ENCODE results near the gene SCAMP1. TPM values are rescaled to one million over a fixed set of nuclear protein-coding genes. Genes with fewer than 3 reads are reported as not detected.
A peak's percentile ranks its signal among the peaks of the same experiment; 100 is the strongest.

Gene SCAMP1
- total RNA-seq, 2 donors from 2014 or later = 18.1 to 23.8 TPM

DNA sequence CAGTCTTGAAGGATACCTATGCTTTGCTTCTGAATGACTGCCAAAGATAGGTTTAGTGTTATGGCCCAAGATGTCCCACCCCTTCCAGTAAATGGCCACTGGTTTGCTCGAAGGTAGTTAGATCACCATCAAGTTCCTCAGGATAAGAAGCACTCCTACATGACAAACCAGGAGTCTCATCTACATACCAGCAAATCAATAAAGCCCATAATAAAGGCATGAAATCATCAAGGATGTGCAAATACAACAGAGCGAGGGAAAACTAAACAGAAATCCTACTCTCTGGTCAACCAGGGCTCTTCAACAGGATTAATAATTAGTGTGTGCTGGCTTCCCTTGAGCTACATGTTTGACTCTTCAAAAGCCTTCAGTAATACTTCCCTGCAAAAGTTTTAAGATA lies 147.1 kb downstream of the SCAMP1 start:
- no peaks in the 10 kb centered on the region for H3K9me3 Mint-ChIP-seq
- no peak for DNase-seq
- H3K36me3 Mint-ChIP-seq (ENCODE audit: insufficient read depth in 2 of 2) = no peaks in the 10 kb centered on the region
- no peak overlapping the region for H3K27ac Mint-ChIP-seq
- peaks cover 53% of the 10 kb centered on the region for H3K27me3 Mint-ChIP-seq (ENCODE audit: low read depth)
- no peak overlapping the region for H3K4me3 Mint-ChIP-seq
- ATAC-seq (replicated peaks in 1 of 2) = no peak
- H3K4me1 Mint-ChIP-seq (ENCODE audit: low read depth) = peaks cover 17% of the 10 kb centered on the region

DNA sequence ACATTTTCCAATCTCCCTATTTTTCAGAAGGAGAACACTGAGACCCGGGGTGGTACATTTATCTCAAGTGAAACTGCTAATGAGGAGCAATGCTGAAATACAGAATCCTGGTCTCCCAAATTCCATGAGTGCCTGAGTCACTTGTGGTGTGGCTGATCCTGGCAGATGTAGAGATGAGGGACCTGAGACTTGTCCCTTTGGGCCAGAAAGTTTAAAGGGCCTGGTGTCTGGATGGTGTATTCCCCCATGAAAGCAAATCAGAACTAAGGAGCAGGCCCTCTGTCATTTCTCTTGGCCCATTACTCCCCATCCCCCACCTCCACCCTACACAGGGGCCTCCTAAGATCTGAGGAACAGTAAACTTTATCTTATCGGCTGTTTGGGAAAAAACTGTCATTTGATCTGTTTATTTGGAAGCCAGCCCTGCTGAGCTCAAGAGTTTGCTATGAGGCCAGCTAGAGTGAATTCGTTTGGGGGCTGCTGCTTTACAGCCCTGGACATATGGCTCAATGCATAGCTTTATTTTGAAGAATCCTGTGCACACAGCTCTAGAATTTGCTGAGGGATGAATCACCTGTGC lies 147.9 kb downstream of the SCAMP1 start:
- no peak for ATAC-seq (replicated peaks in 1 of 2)
- Mint-ChIP-seq H3K4me3 (no peak overlapping the region), H3K27ac (no peak overlapping the region), H3K4me1 (ENCODE audit: low read depth) (peaks cover 17% of the 10 kb centered on the region), H3K9me3 (no peaks in the 10 kb centered on the region), H3K27me3 (ENCODE audit: low read depth) (peaks cover 59% of the 10 kb centered on the region), H3K36me3 (ENCODE audit: insufficient read depth in 2 of 2) (no peaks in the 10 kb centered on the region)
- DNase-seq = no peak

DNA sequence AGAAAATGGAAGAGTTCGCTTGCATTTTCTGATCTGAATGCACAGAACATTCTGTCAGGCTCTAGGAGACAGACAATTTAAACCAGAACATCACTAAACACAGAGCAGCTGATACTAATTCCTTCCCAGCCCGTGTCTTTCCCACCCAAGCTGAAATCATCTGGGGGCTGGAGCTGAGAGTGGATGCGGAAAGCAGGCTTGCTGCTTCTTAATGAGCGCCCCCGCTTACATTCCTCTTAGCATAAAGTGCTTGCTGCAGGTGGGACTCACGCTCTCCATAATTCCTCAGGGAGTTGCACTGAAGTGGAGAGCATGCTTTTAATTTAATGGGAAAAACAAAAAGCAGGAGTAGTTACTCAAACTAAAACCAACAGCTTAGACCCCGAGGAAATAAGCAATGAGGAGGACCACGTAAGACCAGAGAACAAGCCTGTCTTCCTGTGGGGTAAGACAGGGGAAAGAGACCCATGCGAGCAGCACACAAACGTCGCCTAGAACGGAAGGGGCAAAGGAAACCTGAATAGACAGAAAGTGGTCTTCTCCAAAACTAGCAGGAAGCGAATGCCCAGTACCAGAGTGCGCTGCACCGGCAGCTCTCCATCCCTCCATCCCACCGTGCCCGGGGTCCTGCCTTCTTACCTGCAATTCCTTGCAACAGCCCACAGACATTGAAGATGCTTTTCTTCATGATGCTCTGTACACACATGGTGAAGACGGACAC lies 148.9 kb downstream of the SCAMP1 start:
- Mint-ChIP-seq H3K9me3 (no peaks in the 10 kb centered on the region), H3K4me1 (ENCODE audit: low read depth) (peaks cover 17% of the 10 kb centered on the region), H3K27ac (no peak overlapping the region), H3K36me3 (ENCODE audit: insufficient read depth in 2 of 2) (no peaks in the 10 kb centered on the region), H3K4me3 (peak overlapping the region; percentile 80 to 85), H3K27me3 (ENCODE audit: low read depth) (peaks cover 66% of the 10 kb centered on the region)
- DNase-seq (no peak), ATAC-seq (replicated peaks in 1 of 2) (peak; percentile 16 to 17)

- H3K9me3 Mint-ChIP-seq = no peaks in the 10 kb centered on the region
- no peak overlapping the region for H3K27ac Mint-ChIP-seq
- H3K4me1 Mint-ChIP-seq (ENCODE audit: low read depth) = peaks cover 17% of the 10 kb centered on the region
- ATAC-seq (replicated peaks in 1 of 2) (peak; percentile 83 to 85), DNase-seq (peak; percentile 38 to 50)
- H3K27me3 Mint-ChIP-seq (ENCODE audit: low read depth) = peaks cover 72% of the 10 kb centered on the region
- H3K4me3 Mint-ChIP-seq = peak overlapping the region; percentile 80 to 85
- H3K36me3 Mint-ChIP-seq (ENCODE audit: insufficient read depth in 2 of 2) = no peaks in the 10 kb centered on the region
These were observed 149.7 kb downstream of the SCAMP1 start for GRCh38 chr5:78509884-78510769.

GRCh38 chr5:78511121-78511906 lies 150.9 kb downstream of the SCAMP1 start:
- ATAC-seq (replicated peaks in 1 of 2) = no peak
- no peaks in the 10 kb centered on the region for H3K9me3 Mint-ChIP-seq

GRCh38 chr5:78512435-78512834 lies 152.0 kb downstream of the SCAMP1 start:
- no peak for DNase-seq
- Mint-ChIP-seq H3K27ac (no peak overlapping the region), H3K4me3 (no peak overlapping the region), H3K27me3 (ENCODE audit: low read depth) (peaks cover 87% of the 10 kb centered on the region), H3K9me3 (no peaks in the 10 kb centered on the region), H3K36me3 (ENCODE audit: insufficient read depth in 2 of 2) (no peaks in the 10 kb centered on the region), H3K4me1 (ENCODE audit: low read depth) (peaks cover 17% of the 10 kb centered on the region)
- ATAC-seq (replicated peaks in 1 of 2) = no peak

More at GRCh38 chr5:78511121-78511906, 150.9 kb downstream of the SCAMP1 start:
- H3K4me1 Mint-ChIP-seq (ENCODE audit: low read depth) = peaks cover 17% of the 10 kb centered on the region
- DNase-seq = no peak
- peaks cover 83% of the 10 kb centered on the region for H3K27me3 Mint-ChIP-seq (ENCODE audit: low read depth)
- no peaks in the 10 kb centered on the region for H3K36me3 Mint-ChIP-seq (ENCODE audit: insufficient read depth in 2 of 2)
- H3K4me3 Mint-ChIP-seq = no peak overlapping the region
- H3K27ac Mint-ChIP-seq = no peak overlapping the region

DNA sequence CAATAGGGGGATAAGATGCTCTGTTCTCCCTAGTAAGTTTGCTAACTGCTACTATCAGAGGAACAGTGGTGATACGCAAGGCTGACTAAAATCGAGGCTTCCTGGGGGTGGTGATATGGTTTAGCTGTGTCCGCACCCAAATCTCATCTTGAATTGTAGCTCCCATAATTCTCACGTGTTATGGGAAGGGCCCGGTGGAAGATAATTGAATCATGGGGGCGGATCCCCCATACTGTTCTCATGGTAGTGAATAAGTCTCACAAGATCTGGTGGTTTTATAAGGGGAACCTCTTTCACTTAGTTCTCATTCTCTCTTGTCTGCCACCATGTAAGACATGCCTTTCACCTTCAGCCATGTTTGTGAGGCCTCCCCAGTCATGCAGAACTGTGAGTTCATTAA lies 153.0 kb downstream of the SCAMP1 start:
- Mint-ChIP-seq H3K27me3 (ENCODE audit: low read depth) (peaks cover 87% of the 10 kb centered on the region), H3K4me1 (ENCODE audit: low read depth) (peaks cover 17% of the 10 kb centered on the region), H3K9me3 (no peaks in the 10 kb centered on the region), H3K4me3 (no peak overlapping the region), H3K36me3 (ENCODE audit: insufficient read depth in 2 of 2) (no peaks in the 10 kb centered on the region), H3K27ac (no peak overlapping the region)
- DNase-seq (no peak), ATAC-seq (replicated peaks in 1 of 2) (no peak)

DNA sequence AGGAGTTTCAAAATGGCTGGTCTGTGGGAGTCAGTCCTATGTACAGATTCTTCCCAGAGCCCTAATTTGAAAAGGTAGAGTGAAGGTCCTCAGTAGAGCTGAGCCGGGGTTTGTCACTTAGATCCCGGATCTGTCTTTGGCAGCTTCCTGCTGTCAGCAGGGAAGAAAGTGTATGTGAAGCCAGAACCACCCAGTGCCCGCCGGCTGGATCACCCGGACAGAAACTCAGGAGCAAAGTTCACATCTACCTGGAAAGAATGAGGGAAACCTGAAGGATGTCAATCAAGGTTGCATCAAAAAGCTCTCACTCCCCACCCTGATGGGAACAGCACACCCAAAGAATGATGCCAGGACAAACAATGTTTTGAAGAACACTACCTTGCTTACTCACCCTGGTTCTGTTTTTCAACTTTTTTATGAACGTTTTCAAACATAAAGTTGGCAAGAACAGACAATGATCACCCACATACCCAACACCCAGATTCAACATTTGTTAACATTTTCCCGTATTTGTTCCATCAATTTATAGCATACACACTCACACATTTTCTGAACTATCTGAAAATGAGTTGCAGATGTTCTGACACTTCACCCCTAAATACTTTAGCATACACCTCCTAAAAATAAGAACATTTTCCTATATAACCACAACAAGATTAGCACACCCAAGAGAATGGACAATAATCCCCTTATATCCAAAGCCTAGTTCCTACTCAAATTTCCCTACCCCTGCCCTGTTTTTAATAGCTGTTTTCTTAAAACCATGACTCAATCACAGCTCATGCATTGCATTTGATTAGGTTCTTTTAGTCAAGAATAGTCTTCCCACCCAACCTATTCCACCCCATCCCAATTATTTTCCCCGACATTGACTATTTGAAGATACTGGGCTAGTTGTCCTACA lies 154.3 kb downstream of the SCAMP1 start:
- H3K4me1 Mint-ChIP-seq (ENCODE audit: low read depth) = peaks cover 6% of the 10 kb centered on the region
- H3K27ac Mint-ChIP-seq = no peak overlapping the region
- no peaks in the 10 kb centered on the region for H3K9me3 Mint-ChIP-seq
- DNase-seq (no peak), ATAC-seq (replicated peaks in 1 of 2) (no peak)
- H3K4me3 Mint-ChIP-seq = no peak overlapping the region
- H3K27me3 Mint-ChIP-seq (ENCODE audit: low read depth) = peaks cover 82% of the 10 kb centered on the region
- no peaks in the 10 kb centered on the region for H3K36me3 Mint-ChIP-seq (ENCODE audit: insufficient read depth in 2 of 2)

- H3K27ac Mint-ChIP-seq = no peak overlapping the region
- peaks cover 81% of the 10 kb centered on the region for H3K27me3 Mint-ChIP-seq (ENCODE audit: low read depth)
- ATAC-seq (replicated peaks in 1 of 2) (no peak), DNase-seq (no peak)
- no peaks in the 10 kb centered on the region for H3K4me1 Mint-ChIP-seq (ENCODE audit: low read depth)
- H3K36me3 Mint-ChIP-seq (ENCODE audit: insufficient read depth in 2 of 2) = no peaks in the 10 kb centered on the region
- no peak overlapping the region for H3K4me3 Mint-ChIP-seq
- H3K9me3 Mint-ChIP-seq = no peaks in the 10 kb centered on the region
These were observed 155.3 kb downstream of the SCAMP1 start for GRCh38 chr5:78515670-78516069.

- ATAC-seq (replicated peaks in 1 of 2) = no peak
- no peak overlapping the region for H3K4me3 Mint-ChIP-seq
- H3K4me1 Mint-ChIP-seq (ENCODE audit: low read depth) = no peaks in the 10 kb centered on the region
- no peaks in the 10 kb centered on the region for H3K36me3 Mint-ChIP-seq (ENCODE audit: insufficient read depth in 2 of 2)
- no peak overlapping the region for H3K27ac Mint-ChIP-seq
- DNase-seq = no peak
- H3K27me3 Mint-ChIP-seq (ENCODE audit: low read depth) = peaks cover 67% of the 10 kb centered on the region
- H3K9me3 Mint-ChIP-seq = no peaks in the 10 kb centered on the region
These were observed 158.2 kb downstream of the SCAMP1 start for GRCh38 chr5:78518365-78519197.

DNA sequence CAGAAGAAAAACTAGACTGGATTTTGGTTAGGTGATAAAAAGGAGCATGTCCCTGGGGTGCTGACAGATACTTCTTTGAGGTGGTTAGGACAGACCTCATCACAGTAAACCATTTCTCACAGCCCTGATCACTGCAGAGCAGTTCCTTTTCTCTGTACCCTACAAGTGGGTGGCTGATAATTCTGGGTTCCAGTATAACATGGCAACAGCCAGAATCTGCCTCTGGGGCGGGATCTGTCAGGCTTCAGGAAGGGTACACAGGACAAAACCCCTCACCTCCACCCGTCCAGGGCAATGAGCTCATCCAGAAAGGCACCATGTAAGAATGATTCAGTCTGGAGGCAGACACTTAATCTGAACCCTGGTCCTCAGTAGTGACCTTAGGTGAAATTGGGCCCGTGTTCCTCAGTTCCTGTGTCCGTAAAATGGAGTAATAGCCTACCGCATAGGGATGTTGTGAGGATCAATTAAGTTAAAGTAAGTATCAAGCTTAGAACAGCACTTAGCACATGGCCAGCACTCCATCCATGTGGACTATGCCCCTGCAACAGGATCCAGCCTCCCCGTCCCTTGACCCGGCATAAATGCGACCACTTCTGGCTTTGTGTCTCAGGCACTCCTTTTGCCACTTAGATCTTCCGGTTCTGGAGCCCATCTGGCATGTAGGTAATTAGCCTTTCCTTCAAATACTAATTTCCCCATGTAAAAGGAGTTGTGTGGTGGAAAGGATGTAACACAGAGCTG lies 159.0 kb downstream of the SCAMP1 start:
- no peaks in the 10 kb centered on the region for H3K36me3 Mint-ChIP-seq (ENCODE audit: insufficient read depth in 2 of 2)
- no peak overlapping the region for H3K4me3 Mint-ChIP-seq
- H3K27me3 Mint-ChIP-seq (ENCODE audit: low read depth) = peaks cover 71% of the 10 kb centered on the region
- no peak overlapping the region for H3K27ac Mint-ChIP-seq
- DNase-seq = no peak
- no peak for ATAC-seq (replicated peaks in 1 of 2)
- no peaks in the 10 kb centered on the region for H3K9me3 Mint-ChIP-seq
- no peaks in the 10 kb centered on the region for H3K4me1 Mint-ChIP-seq (ENCODE audit: low read depth)

Measured in activated T-cell treated with anti-CD3 and anti-CD28 coated beads, Interleukin-2, amount 50 U/mL, for 72 hours (primary cell).